ENCODE measurements around the gene UGT1A7.
"Not testable (repeated sequence)": the region's sequence is repeated elsewhere in the genome, so short reads cannot be mapped to it uniquely, and the experiment has no call there.

Gene UGT1A7

DNA sequence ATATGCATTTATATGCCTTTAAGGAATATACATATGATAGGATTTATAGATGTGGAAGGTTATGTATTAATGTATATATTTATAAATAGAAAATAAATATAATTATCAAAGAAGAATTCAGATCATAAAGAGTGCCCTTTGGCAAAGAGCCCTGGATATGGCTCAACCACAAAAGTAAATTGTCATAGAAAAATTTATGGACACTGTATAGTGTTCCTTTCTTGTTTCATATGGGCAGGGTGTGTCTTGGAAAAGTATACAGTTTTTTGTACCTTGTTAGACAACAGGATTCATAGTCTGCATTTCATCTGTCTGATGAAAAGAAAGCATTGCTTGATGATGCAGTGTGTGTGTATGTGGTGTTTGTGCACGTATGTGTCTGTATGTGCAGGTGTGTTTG, 2.9 kb downstream of the UGT1A7 start:
- DNase-seq, result no peak

DNA sequence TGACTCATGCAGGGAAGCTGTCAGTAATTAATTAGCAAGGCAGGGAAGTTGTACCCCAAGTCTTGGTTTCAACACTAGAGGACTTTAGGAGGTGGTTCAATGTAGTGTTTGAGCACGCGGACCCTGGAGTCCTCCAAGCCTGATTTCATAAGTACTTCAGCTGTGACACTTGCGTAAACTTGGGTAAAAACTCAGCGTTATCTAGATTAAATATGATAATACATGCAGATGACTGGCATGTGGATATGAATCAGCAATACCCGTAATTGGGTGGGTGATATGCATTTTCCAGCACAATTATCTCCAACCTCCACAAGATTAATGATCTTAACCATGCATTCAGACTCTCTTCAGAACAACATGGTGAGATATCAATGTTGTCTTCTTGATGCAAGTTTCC, 5.2 kb downstream of the UGT1A7 start:
- DNase-seq, result no peak

DNA sequence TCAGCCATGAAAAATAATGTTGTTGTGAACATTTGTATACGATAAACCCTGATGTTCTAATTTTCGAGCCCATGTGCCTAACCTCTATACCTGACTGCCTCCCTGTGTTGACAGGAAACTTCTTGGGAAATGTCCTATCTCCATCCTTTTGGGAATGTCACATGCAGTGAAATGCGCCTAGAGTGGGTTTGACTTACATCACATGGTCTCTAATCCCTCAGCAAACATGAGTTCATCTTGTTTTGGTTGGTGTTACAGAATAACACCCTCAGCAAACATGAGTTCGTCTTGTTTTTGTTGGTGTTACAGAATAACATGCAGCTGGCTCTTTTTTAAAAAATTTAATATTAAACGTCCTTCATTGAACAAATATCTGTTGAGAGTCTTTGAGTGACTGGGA, 6.6 kb downstream of the UGT1A7 start:
- no peak for DNase-seq

DNA sequence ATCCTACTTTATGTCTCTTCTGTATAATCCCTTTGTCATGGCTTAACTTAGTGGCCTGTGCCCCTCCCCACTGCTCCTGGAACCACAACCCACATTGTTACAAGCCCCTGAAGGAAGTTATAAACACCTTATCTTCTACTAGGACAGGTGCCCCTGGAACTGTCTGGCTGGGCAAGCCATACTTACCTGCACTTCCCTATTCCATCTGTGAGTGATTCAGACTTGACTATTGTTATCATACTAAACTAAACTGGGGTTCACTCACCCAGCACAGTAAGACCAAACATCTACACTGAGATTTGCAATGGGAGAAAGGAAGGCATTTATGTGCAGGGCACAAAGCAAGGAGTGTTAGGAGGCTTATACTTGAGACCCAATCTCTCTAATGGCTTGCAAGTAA, 7.3 kb downstream of the UGT1A7 start:
- DNase-seq, result no peak

DNA sequence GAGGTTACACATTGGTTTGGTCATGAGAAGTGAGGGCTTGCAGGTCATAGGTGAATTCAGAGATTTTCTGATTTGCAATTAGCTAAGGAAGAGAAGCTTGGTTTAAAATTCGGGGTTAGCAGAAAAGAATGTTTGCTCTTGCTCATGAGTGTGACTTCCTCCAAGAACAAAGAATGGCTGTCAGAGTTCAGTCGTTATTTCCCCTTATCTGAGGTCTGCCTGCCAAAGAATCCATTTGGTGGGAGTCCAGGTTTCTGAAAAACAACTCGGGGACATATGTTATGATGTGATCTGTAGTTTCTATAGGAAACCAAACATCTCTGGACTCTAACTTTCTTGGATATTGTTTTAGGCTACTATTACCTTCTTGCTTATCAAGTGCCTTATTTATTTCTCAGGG, 7.8 kb downstream of the UGT1A7 start:
- no peak for DNase-seq

DNA sequence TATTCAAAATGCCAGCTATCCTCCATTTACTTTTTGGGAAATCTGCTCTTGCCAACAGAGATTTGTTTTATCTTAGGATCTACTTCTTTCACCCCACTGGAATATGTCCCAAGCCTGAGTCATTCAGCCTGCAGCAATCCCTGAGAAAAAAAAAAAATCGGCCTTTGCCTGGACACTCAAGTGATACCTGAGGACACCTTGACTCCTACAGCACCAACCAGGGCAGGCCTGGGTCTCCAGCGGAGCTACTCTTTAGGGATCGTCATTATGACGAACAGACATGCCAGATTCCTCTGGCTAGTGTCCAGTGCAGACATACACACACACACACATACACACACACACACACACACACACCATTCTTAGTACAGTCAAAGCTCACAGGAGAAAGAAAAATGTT, 8.7 kb downstream of the UGT1A7 start:
- DNase-seq, result no peak

DNA sequence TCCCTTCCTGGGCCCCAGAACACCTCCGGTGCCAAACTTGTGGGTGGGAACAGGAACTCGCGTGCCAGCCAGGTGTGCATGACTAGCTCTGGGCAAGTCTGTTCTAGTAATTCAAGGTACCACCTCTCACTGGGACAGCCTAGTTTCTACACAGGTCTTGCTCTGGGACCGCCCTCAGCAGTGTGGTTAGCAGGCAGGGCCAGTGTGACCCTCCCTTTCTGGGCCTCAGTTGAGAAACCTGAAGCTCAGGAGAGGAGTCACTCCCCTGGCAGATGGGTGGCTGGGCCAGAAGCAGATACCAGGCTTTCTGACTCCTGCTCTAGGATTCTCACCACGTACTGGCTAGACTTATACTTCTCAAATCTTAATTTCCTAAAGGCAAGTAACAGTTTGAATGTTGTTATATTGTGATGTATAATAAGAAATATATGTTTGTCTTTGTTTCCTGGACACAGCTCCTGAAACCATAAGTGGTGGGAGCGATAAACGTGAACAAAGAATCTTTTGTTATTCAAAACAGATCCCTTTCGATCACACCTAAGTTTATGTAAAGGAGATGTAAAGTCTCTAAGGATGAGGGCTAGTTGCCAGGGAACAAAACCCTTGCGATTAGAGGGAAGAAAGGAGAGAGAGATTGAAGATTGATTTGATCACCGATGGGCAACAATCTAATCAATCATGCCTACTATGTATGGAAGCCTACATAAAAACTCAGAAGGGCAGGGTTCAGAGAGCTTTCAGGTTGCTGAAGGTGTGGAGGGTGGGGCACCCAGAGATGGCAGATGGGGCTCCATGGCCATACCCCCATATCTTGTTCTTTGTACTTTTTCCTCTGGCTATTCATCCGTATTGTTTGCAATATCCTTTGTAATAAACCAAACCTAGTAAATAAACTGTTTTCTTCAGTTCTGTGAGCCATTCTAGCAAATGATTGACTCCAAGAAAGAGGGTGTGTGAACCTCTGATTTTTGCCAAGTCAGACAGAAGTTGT, 10.0 kb downstream of the UGT1A7 start:
- no peak for DNase-seq

DNA sequence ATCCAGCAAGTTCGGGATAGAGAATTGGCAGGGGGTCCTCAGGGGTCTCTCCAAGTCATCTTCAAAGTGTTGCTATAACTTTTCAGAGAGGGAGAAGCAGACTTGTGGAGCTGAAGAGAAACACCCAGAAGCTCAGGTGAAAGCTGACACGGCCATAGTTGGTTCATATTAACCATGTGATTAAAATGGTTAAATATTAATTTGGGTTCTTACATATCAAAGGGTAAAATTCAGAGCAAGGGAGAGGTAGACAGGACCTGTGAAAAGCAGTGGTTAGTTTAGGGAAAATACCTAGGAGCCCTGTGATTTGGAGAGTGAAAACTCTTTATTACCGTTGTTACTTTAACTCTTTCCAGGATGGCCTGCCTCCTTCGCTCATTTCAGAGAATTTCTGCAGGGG, 10.9 kb downstream of the UGT1A7 start, which contains the start of gene UGT1A6:
TSS of gene UGT1A6 (plus strand) at position 243 of the 400 bp plus-strand sequence. CDS start at position 358, 115 bp downstream.
- DNase-seq, result no peak

DNA sequence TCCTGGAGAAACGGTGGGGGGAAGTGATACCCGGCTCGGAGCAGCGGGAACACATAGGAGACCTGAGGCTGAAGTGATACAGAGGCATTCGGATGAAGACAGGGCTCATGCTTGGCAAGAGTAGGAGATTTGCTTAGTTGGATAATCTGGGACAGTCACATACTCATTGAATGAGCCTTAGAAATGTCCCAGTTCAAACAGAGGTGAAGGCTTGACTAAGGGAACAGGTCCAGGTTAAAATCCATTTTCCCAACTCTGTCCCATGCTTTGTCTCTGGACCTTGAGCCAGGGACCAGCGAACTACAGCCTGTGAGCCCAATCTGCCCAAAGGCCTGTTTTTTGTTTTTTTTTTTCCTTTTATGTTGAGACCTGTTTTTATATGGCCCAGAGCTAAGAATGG, 12.3 kb downstream of the UGT1A7 start:
- DNase-seq, result no peak

DNA sequence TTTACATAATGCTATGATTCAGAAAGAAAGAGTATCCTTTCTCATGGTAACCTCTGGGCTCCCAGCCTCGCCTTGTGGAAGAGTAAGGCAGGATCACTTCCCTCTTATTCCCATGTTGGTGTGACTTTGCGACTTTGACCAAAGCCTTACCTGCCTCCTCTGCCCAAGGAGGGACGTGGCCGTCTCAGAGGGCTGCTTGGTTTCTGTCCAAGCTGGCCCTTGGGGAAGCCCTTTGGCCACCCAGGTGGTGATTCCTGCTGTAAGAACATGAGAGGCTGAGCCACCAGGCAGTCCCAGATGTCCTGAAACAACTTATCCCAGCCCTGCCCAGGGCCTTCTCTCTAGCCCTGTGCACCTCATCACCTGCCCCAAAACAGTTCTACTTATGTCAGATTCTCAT, 17.0 kb downstream of the UGT1A7 start:
- no peak for DNase-seq

DNA sequence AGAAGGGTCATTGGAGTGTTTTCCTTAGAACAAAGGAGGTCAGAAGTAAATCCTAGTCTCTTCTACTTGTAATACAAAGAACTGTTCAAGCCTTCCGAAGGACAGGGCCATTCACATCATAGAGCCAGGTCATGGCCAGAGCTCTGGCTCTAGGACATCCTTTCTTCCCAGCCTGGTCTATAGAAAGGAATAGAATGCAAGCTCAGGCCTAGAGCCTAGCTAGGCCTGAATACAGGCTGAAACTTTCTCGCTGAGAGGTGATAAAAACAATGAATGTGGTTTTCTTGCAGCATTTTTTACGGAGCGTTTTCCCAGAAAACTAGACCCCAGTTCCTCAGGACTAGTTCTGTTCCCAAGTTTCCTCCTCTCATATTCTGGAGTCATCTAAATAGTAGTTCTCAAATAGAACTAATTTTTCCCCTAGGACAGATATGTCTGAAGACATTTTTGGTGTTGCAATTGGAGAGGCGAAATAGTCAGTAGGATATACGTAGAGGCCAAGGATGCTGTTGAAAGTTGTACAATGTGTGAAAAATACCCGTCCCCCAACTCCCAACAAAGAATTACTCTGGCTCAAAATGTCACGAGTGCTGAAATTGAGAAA, 17.8 kb downstream of the UGT1A7 start:
- DNase-seq, result no peak

DNA sequence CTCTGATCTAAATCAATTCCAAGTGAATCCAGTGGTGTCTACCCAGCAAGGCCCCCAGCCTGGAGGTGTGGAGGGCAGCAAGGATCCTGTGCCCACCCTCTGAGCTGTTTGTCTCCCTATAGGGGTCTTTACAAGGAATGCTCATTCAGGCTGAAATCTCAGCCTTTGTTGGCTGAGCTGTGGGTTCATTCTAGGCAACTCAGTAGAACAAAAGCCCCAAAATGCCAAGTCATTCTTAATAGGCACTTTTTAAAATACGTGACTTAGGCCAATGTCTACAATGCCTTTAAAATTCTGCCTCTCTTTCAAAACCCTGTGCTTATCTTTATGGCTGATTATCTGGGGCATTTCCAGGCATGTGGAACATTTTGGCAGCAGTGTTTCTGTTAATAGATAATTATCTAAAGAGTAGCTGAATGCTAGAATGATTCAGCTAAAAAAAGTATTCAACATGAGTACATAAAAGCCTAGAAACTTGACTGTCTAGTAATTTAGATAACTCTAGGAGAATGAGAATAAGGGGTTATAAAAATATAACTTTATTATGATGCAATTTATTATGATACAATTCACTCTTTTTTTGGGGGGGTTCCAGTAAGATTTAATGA, 18.4 kb downstream of the UGT1A7 start:
- DNase-seq, result no peak

DNA sequence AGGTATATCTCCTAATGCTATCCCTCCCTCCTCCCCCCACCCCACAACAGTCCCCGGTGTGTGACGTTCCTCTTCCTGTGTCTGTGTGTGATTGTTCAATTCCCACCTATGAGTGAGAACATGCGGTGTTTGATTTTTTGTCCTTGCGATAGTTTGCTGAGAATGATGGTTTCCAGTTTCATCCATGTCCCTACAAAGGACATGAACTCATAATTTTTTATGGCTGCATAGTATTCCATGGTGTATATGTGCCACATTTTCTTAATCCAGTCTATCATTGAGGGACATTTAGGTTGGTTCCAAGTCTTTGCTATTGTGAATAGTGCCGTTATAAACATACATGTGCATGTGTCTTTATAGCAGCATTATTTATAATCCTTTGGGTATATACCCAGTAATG, 19.1 kb downstream of the UGT1A7 start:
- not testable (repeated sequence) for DNase-seq

DNA sequence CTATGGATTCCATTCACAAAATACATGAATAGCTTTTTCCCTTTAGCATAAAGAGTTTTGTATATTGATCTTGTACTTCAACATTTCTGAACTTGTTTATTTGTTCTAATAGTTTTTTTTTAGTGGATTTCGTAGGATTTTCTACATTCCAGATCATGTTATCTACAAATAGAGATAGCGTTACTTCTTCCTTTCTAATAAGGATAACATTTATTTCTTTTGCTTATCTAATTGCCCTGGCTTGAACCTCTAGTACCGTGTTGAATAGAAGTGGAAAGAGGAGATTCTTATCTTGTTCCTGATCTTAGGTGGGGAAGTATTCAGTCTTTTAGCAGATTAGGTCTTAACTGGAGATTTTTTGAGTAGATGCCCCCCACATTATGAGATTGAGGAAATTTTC, 20.5 kb downstream of the UGT1A7 start:
- no peak for DNase-seq

DNA sequence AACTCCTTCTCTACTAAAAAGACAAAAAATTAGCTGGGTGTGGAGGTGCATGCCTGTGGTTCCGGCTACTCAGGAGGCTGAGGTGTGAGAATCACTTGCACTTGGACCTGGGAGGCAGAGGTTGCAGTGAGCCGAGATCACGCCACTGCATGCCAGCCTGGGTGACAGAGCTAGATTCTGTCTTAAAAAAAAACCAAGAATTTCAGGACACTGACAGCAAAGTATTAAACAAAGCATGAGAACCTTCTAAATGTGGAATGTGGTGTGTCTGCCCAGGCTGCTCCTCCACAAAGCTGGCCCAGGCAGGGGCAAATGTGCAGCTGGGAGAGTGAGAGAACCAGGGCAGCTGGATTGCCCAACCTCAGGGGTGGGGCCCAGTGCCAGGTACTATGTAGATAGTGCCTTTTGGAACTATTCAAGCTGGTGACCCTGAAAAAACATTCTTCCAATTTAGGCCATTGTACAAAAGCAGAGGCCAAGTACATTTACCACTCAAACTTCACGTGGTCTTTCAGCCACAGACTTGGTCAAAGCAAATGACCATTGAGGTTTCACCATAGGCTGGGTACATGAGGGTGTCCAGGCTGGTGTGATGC, 24.3 kb downstream of the UGT1A7 start:
- no peak for DNase-seq

DNA sequence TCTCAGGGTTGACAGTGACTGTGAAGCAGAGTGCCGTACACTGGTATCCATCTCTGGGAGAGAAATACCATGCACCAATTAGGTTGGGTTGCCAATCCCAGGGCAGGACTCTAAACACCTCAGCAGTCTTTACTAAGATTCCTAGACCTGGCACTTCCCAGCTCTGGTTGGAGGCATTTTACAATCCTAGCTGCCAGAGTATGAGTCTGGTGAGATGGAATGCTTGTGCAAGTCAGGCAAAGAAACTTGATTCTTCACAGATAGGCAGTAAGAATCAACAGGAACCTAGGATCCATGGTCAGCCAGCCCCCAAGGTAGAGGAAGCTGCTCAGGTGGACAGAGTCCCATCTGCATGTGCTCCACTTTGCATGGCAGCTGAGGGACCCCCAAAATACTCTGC, 25.0 kb downstream of the UGT1A7 start:
- no peak for DNase-seq

DNA sequence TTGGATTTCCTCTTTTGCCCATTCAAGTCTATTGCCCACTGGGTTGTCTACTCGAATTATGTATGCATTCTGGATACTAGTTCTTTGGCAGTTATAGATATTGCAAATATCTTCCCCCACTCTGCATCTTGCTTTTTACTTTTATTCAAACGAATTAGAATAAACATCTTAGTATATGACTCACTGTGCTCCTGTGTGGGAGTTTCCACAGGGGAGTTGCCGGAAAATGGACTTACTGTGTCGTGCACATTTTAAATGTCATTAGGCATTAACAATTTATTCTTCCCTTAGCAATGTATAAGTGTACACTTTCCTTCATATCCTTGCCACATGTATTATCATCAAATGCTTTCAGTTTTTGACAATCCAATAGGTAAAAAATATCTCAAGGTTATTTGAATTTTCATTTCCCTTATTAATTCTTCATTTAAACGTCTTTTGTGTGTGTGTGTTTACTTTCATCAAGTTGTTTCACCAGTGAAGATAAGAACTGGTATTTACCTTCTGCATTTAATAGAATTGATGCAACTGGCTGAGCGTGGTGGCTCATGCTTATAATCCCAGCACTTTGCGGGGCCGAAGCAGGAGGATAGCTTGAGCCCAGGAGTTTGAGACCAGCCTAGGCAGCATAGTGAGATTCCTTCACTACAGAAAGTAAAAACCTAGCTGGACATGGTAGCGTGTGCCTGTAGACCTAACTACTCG, 26.4 kb downstream of the UGT1A7 start:
- no peak for DNase-seq

DNA sequence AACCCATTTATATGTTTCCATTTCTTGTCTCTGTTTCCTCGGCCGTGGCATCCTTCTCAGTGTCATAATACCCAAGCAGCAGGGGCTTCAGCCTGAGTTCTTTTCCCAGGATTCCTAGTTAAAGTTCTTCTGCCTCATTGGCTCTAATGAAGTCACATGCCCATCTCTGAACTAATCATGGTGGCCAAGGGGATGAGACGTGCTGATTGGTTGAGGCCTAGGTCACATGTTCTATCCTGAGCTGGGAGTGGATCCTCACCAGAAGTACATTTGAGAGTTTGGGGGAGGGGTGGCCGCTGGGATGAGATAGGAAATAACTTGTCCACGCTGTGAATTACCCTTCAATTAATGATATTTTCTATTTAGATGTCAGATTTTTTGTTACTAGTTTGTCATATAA, 27.2 kb downstream of the UGT1A7 start:
- no peak for DNase-seq

DNA sequence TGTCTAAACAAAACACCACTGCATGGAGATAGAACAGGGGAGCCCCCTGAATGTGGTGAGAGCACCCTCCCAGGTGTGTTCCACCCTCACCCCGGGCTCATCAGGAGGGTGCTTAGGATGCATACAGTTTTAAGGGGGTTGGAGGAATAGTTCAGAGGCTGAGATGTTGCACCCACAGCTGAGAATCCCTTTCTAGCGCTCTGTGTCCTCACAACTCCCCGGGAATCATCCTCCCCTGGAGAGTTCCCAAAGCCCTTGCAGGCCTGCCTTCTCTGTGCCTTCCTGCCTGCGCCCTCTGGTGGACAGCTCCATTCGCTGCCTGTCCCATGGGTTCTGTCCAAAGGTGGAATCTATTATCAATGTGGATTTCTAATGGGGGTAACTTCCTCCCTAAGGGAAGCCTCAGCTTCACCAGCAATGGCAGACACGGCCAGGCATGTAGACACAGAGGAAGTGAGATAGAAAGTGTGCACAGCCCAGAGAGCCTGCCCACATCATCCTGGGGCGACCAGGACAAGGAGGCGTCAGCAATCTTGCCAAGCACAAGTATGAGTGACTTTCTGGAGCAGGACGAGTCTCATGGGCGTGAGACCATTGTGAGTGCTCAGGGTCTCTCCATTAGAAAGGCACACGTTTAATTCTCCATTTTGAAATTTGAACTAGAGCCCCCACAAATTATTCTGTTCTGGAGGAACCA, 29.8 kb downstream of the UGT1A7 start:
- peak; percentile 93 for DNase-seq

DNA sequence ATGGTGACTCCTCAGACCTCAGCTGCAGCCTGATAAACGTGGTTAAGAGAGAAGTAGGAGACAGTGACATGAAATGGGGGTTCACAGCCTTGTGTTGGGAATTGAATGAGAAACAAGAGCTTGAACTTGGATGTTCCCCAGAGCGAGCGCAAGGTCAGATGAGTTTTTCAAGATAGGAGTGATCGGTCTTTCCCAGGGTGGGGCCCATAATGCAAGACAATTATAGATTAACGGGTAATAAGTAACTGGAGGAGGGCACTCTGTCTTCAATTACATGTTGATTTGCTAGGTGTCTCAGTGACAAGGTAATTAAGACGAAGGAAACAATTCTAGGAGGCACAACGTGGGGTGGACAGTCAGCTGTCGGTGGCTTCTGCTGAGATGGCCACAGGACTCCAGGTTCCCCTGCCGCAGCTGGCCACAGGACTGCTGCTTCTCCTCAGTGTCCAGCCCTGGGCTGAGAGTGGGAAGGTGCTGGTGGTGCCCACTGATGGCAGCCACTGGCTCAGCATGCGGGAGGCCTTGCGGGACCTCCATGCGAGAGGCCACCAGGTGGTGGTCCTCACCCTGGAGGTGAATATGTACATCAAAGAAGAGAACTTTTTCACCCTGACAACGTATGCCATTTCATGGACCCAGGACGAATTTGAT, 31.0 kb downstream of the UGT1A7 start, which contains the start of gene UGT1A5:
TSS of gene UGT1A5 (plus strand) at position 297 of the 651 bp plus-strand sequence. CDS start at position 382, 85 bp downstream.
- DNase-seq, result no peak

DNA sequence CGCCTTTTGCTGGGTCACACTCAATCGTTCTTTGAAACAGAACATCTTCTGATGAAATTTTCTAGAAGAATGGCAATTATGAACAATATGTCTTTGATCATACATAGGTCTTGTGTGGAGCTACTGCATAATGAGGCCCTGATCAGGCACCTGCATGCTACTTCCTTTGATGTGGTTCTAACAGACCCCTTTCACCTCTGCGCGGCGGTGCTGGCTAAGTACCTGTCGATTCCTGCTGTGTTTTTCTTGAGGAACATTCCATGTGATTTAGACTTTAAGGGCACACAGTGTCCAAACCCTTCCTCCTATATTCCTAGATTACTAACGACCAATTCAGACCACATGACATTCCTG, 31.5 kb downstream of the UGT1A7 start:
- no peak for DNase-seq

DNA sequence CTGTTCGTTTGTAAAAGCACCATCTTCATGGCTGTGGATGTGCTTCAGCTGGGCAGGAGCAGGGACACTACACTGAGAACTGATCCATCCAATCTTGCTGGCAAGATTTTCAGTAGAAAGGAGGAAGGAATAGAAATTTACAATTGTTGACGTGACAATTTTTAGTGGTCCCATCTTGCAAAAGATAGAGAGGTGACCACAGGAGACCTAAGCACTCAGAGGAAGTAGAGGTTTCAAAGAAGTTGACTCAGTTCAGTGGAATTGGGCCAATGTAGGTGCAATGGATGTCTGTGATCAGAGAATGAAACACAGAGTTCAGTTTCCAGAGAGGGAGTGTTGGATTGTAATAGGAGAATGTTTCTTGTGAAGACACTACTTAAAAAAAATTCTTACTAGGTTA, 32.4 kb downstream of the UGT1A7 start:
- DNase-seq, result no peak
